GM12872 (cell line): Measurements from ENCODE around the gene OR8B3.

Experiments used
- TF ChIP-seq, protein P1 (sequence below): IDR thresholded peaks from 3 replicates; pipeline ENCODE4 v1.5.1; 2011; ENCODE audit warnings: low read depth, mild to moderate bottlenecking, low read length, moderate library complexity; ENCODE audit not compliant: insufficient read depth

Gene OR8B3

GRCh38 chr11:124440608-124441007, 41.8 kb upstream of the OR8B3 start:
- TF ChIP-seq, protein P1, sequence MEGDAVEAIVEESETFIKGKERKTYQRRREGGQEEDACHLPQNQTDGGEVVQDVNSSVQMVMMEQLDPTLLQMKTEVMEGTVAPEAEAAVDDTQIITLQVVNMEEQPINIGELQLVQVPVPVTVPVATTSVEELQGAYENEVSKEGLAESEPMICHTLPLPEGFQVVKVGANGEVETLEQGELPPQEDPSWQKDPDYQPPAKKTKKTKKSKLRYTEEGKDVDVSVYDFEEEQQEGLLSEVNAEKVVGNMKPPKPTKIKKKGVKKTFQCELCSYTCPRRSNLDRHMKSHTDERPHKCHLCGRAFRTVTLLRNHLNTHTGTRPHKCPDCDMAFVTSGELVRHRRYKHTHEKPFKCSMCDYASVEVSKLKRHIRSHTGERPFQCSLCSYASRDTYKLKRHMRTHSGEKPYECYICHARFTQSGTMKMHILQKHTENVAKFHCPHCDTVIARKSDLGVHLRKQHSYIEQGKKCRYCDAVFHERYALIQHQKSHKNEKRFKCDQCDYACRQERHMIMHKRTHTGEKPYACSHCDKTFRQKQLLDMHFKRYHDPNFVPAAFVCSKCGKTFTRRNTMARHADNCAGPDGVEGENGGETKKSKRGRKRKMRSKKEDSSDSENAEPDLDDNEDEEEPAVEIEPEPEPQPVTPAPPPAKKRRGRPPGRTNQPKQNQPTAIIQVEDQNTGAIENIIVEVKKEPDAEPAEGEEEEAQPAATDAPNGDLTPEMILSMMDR = no peak

DNA sequence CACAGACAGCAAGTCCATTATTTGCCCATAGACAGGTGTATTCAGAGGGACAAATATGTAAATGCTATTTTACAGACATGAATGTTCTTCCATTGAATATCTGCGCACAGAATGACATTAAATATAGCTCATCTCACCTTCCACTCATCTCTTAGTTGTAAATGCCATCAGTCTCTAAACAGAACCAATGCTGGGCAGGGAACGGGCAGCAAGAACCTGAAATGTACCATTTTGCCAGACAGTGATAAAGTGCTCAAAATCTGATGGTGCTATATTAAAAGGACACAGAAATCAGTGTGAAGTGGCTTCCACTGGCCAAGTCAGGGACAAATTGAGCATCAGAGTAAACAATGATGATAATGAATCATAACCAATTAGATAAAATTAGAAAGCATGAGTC, 35.9 kb upstream of the OR8B3 start:
- TF ChIP-seq, protein P1 = no peak

- TF ChIP-seq, protein P1 = no peak
These were observed 30.8 kb upstream of the OR8B3 start for GRCh38 chr11:124429599-124429998.

GRCh38 chr11:124424384-124424921, 25.6 kb upstream of the OR8B3 start, which contains the start of gene OR8B4:
TSS of gene OR8B4 (minus strand) at chr11:124424871. CDS start at chr11:124424871, 0 bp downstream.
- TF ChIP-seq, protein P1 = no peak

DNA sequence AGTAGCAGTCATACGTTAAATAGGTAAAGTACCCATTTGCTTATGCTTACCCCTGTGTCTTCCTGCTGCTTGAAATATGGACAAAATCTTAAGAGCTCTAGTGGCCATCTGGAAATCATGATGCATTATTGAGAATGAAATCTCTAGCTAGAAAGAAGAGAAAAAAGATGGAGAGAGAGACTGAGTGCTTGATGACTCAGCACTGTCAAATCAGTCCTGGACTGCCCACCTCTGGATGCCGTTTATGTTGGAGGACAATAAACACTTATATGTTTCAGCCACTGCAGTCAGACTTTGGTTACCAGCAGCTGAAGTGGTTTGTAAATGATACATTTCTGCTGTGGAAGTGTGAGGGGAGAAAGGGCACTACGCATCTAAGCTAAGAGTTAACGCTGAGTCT, 22.2 kb upstream of the OR8B3 start:
- TF ChIP-seq, protein P1 = no peak

DNA sequence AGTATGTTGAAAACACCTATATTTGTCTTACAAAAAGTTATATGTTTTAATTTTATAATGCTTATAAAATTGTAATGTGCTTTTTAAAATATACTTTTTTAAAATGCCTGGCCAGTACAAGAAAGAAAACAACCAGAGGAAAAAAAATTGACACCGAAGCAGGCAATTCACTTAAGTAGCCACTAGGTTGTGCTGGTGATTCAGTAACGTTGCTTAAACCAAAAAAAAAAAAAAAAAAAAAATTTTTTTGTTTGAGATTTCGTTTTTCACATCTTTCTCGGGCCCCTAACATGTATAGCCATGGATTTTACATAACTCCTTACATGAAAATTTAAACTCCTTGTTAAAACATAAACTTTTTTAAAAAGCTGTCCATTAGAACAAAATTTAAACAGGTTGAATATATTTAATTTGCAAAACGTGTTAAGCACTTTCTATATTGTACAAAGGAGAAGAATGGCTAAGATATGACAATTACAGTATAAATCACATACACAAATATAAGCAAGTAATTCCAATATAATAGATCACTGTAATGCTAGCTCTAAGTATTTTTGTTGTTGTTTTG, 16.6 kb upstream of the OR8B3 start:
- TF ChIP-seq, protein P1 = peak; percentile 55; the same call in 2 of the 3 replicates

DNA sequence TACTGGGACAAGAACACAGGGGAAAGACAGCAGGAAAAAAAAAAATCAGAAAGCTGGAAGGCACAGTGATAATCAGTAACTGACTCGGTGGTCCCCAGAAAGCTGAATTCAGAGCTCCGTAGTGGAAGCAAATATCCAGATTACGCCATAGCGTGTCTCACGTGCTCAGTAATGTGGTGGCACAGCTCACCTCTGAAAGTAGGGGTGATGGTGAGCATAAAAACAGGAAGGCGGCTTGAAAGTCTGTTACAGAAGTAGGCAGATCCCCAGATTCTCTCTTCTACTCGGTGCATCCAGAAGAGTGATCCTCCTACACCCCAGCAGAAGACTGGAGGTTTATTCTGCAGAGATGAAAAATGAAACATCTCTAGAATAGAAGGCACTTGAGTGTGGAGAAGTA, 11.1 kb upstream of the OR8B3 start:
- TF ChIP-seq, protein P1 = no peak

DNA sequence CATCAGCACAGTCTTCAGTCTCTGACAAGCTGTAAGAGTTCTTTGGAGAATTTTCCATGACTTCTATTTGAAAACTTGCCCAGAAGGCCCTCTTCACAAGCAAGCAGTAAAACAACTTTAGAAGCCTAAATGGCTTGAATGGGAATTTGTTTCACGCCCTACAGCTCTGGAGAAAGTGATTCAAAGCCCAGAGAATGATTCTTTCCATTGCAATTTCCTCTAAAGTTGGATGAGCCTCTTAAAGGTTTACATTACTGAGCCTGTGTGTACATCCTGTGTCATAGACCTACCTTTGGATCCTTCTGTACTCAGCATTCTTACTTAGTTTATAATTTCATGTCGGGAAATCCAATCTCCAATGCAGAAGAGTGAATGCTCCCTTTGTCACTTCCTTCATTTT, 6.8 kb upstream of the OR8B3 start:
- TF ChIP-seq, protein P1 = no peak
